T-cell (primary cell): ENCODE results near the gene PLXND1. TPM values are rescaled to one million over a fixed set of nuclear protein-coding genes. Genes with fewer than 3 reads are reported as not detected.
A peak's percentile ranks its signal among the peaks of the same experiment; 100 is the strongest.

Source experiments
- ATAC-seq, 4 experiments: fragments of 200-7000 bp in 3 of 4; fragments of 150-1000 bp in 1 of 4; cut with Tn5 transposase; replicated peaks in 1 of 4; 1 replicate in 3 of 4; 2 replicates in 1 of 4; pipeline ENCODE4 v1.10.0; 2021; ENCODE audit warnings: moderate library complexity in 3 of 4, mild to moderate bottlenecking in 2 of 4, moderate number of reproducible peaks in 1 of 4
- CTCF ChIA-PET, 2 donors: fragments of 300-600 bp; sonication (Branson Sonifier 250); formaldehyde crosslinking; loops; one replicate each; lab custom pipeline; 2022; ENCODE audit warnings: antibody characterized with exemption in 2 of 2; lab: Charles Lee
- POLR2A ChIA-PET, 2 donors: fragments of 300-600 bp; sonication (Branson Sonifier 250); formaldehyde crosslinking; loops; one replicate each; lab custom pipeline; 2022; ENCODE audit warnings: antibody characterized with exemption in 2 of 2; lab: Charles Lee
- DNase-seq, 35 experiments: peaks; one replicate each; pipeline versions ENCODE4 v3.0.0 to v3.0.0-alpha.2; 2013 to 2023
- H3K27ac ChIP-seq: one replicate; pipeline ENCODE4 v1.5.1; 2013; ENCODE audit warnings: low read length
- H3K27me3 ChIP-seq, 2 experiments: replicated peaks in 1 of 2; 1 replicate in 1 of 2; 2 replicates in 1 of 2; pipeline versions ENCODE4 v1.6.1 to v1.7.0; 2013; ENCODE audit warnings: low read length in 1 of 2, mixed read lengths in 1 of 2; ENCODE audit not compliant: control insufficient read depth in 2 of 2, insufficient read depth in 2 of 2; ENCODE audit errors: extremely low read depth in 1 of 2
- H3K36me3 ChIP-seq, 2 donors: 1 replicate in 1 of 2; 2 replicates in 1 of 2; pipeline versions ENCODE4 v1.6.1 to v1.7.0; 2013; ENCODE audit warnings: low read length in 1 of 2; ENCODE audit not compliant: control insufficient read depth in 2 of 2, insufficient read depth in 1 of 2; ENCODE audit errors: extremely low read depth in 1 of 2
- H3K4me1 ChIP-seq, 2 experiments: 1 replicate in 1 of 2; 2 replicates in 1 of 2; pipeline versions ENCODE4 v1.6.1 to v1.7.0; 2013; ENCODE audit warnings: low read length in 2 of 2, mixed read lengths in 1 of 2; ENCODE audit not compliant: insufficient read depth in 2 of 2, control insufficient read depth in 1 of 2; ENCODE audit errors: extremely low read depth in 1 of 2
- H3K4me3 ChIP-seq, 2 donors: 1 replicate in 1 of 2; 2 replicates in 1 of 2; pipeline versions ENCODE4 v1.5.1 to v1.7.0; 2013; ENCODE audit warnings: mild to moderate bottlenecking in 2 of 2, low read length in 1 of 2, moderate library complexity in 1 of 2; ENCODE audit not compliant: control insufficient read depth in 1 of 2; ENCODE audit errors: extremely low read depth in 1 of 2
- H3K9me3 ChIP-seq: 2 replicates; pipeline ENCODE4 v1.7.0; 2013
- H3K27ac Mint-ChIP-seq, 2 donors: one replicate each; pipeline ENCODE4 v1.8.0; 2020 to 2021; ENCODE audit warnings: mild to moderate bottlenecking in 2 of 2, mixed read lengths in 2 of 2
- H3K27me3 Mint-ChIP-seq, 2 donors: one replicate each; pipeline ENCODE4 v1.8.0; 2021 to 2022; ENCODE audit warnings: mixed read lengths in 2 of 2
- H3K36me3 Mint-ChIP-seq: one replicate; pipeline ENCODE4 v1.8.0; 2021; ENCODE audit warnings: mixed read lengths
- H3K4me1 Mint-ChIP-seq, 3 donors: one replicate each; pipeline ENCODE4 v1.8.0; 2020 to 2022; ENCODE audit warnings: mixed read lengths in 3 of 3, mild to moderate bottlenecking in 1 of 3
- H3K4me3 Mint-ChIP-seq, 3 donors: one replicate each; pipeline ENCODE4 v1.8.0; 2020 to 2022; ENCODE audit warnings: mild to moderate bottlenecking in 3 of 3, mixed read lengths in 3 of 3, moderate library complexity in 3 of 3
- H3K9me3 Mint-ChIP-seq, 3 donors: one replicate each; pipeline ENCODE4 v1.8.0; 2020 to 2022; ENCODE audit warnings: mixed read lengths in 3 of 3
- WGBS: methylation state at CpG from one replicate; pipeline ENCODE4 v1.1.5; 2013; ENCODE audit warnings: missing lambda C conversion rate; ENCODE audit not compliant: insufficient coverage; 5-methylcytosine and 5-hydroxymethylcytosine counted together
- total RNA-seq, 35 experiments: library from RNA in 6 of 35; stranded (reverse) in 6 of 35; fragments of 120-200 nt in 1 of 35; gene quantifications; one replicate each; pipeline versions ENCODE4 v1.2.1 to v1.2.4 and lab custom pipeline; 2013 to 2026

PLXND1 gene
- total RNA-seq, 5 donors from 2014 or later (not counting 1 experiment from before 2014, with no cell fraction given): 13.6 to 53.3 (median 44.9) TPM

DNA sequence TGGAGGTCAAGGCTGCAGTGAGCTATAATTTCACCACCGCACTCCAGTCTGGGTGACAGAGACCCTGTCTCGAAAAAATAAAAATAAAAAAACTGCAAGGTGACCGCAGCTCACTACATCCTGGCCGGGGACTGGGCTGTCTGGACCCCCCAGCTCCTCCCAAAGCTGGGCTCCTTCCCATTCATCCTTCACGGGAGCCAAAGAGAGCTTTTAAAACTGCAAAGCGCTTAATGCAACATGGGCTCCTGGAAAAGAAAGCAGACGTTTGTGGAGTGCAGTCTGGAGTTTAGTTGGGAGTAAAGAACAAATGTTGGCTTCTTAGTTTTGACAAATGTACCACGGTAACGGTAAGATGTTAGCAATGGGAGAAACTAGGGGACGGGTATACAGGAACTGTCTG lies 12.1 kb downstream of the PLXND1 start:
- Histone ChIP-seq H3K36me3 (no peaks in the 10 kb centered on the region), H3K27ac (no peak overlapping the region), H3K4me3 (peak overlapping the region in 1 of 2 donors; percentile 68), H3K9me3 (no peaks in the 10 kb centered on the region), H3K4me1 (peaks cover 17 to 63% of the 10 kb centered on the region in 2 experiments), H3K27me3 (peaks cover 0 to 24% of the 10 kb centered on the region in 2 experiments)
- H3K27me3 Mint-ChIP-seq: no peaks in the 10 kb centered on the region
- peak overlapping the region; percentile 59 to 81 for H3K27ac Mint-ChIP-seq
- peak overlapping the region; percentile 21 to 91 (median 63) for H3K4me3 Mint-ChIP-seq
- no peaks in the 10 kb centered on the region for H3K9me3 Mint-ChIP-seq
- CTCF ChIA-PET: interaction anchor here in 1 of 2 donors (1.2 kb wide), 1 partner anchor 104 kb away, joined by 3 read pairs; no protein-coding TSS in a partner anchor
- ATAC-seq: no peak
- no peak for DNase-seq
- H3K36me3 Mint-ChIP-seq: no peaks in the 10 kb centered on the region
- peaks cover 22 to 50% (median 32%) of the 10 kb centered on the region in 3 donors for H3K4me1 Mint-ChIP-seq
- WGBS: 61% methylated on average over 7 of the region's 10 CpGs
- POLR2A ChIA-PET: interaction anchor here (0.5 to 1.2 kb wide), 5 partner anchors 11 to 500 kb away, joined by 3 to 11 read pairs (median 8); no protein-coding TSS in a partner anchor

DNA sequence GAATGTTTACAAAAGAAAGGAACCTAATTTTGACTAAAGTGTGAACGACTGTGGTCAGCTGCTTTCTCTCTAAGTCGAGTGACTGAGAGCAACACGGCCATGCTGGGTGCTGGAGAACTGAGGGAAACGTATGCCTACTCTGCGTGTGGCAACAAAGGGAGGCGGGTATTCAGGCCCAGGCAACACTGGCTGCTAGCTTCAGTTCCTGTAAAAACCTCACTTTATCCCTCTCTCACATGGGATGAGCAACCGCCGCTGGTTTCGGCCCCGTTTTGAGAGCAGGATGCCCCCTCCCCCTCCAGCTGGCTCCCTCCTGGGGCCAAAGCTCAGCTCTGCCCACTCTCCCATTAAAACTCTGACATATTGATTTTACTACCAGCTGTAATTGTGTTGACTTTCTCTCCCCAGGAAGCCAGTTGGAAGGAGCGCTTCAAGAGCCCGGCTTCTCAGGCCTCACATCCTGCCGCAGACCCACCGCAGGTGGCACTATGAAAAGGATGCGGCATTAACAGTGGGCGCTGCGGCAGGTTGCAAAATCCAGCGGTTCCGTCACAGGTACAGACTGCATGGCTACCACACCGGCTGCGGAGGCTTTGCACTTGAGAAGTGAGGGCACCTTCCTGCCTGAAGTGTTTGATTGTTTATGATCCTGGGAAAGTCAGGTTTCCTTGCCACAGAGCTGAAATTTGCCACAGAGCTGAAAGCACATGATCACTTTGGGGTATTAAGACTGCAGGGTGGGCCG lies 12.7 kb downstream of the PLXND1 start:
- no peaks in the 10 kb centered on the region for H3K27me3 Mint-ChIP-seq
- H3K36me3 ChIP-seq: no peaks in the 10 kb centered on the region
- no peak overlapping the region for H3K27ac ChIP-seq

DNA sequence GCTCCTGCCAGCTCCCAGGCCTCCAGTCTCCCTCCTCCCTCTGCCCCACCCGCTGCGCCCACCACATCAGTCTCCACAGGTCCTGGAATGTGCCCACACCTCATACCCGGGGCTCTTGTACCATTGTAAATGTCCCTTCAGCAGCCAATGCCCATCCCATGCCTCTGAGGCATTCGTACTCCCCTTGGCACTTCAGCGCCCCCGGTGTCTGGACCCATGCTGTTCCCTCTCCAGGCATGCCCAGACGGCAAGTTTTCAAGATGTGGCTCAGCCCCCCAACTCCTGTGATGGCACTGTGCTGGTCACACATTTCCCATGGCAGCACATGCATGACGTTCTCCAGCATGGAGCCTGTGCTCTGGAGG lies 13.3 kb downstream of the PLXND1 start:
- Mint-ChIP-seq H3K27ac (peak overlapping the region; percentile 39 to 59), H3K4me1 (peaks cover 22 to 45% (median 30%) of the 10 kb centered on the region in 3 donors), H3K36me3 (no peaks in the 10 kb centered on the region), H3K27me3 (no peaks in the 10 kb centered on the region), H3K4me3 (peak overlapping the region in 1 of 3 donors; percentile 91), H3K9me3 (no peaks in the 10 kb centered on the region)
- no peak for DNase-seq
- peak in 1 of 4 experiments; percentile 17 for ATAC-seq
- ChIA-PET CTCF (interaction anchor here in 1 of 2 donors (0.7 to 1.2 kb wide), 2 partner anchors 103 to 318 kb away, joined by 3 read pairs; no protein-coding TSS in a partner anchor), POLR2A (interaction anchor here in 1 of 2 donors (0.6 kb wide), 1 partner anchor 14 kb away, joined by 6 read pairs; no protein-coding TSS in a partner anchor)
- 72% methylated on average over 8 of the region's 8 CpGs for WGBS
- Histone ChIP-seq H3K4me3 (peak overlapping the region in 1 of 2 donors; percentile 68), H3K36me3 (no peaks in the 10 kb centered on the region), H3K27ac (no peak overlapping the region), H3K27me3 (peaks cover 0 to 24% of the 10 kb centered on the region in 2 experiments), H3K9me3 (no peaks in the 10 kb centered on the region), H3K4me1 (peaks cover 17 to 63% of the 10 kb centered on the region in 2 experiments)

More for the DNA sequence above, 12.7 kb downstream of the PLXND1 start:
- WGBS: 2% methylated on average over 15 of the region's 22 CpGs
- peak; percentile 60 to 84 (median 76) for ATAC-seq
- CTCF ChIA-PET: interaction anchor here in 1 of 2 donors (0.5 to 1.2 kb wide), 3 partner anchors 104 to 318 kb away, joined by 3 to 5 read pairs (median 3); no protein-coding TSS in a partner anchor
- Mint-ChIP-seq H3K9me3 (no peaks in the 10 kb centered on the region), H3K36me3 (no peaks in the 10 kb centered on the region), H3K27ac (peak overlapping the region; percentile 59 to 81), H3K4me3 (peak overlapping the region; percentile 21 to 91 (median 63)), H3K4me1 (peaks cover 22 to 48% (median 32%) of the 10 kb centered on the region in 3 donors)
- peak; percentile 27 to 74 (median 52) for DNase-seq
- peaks cover 0 to 24% of the 10 kb centered on the region in 2 experiments for H3K27me3 ChIP-seq
- POLR2A ChIA-PET: interaction anchor here (0.5 to 1.2 kb wide), 7 partner anchors 12 to 500 kb away, joined by 3 to 11 read pairs (median 6); no protein-coding TSS in a partner anchor
- H3K4me3 ChIP-seq: peak overlapping the region; percentile 3 to 68
- H3K9me3 ChIP-seq: no peaks in the 10 kb centered on the region
- peaks cover 17 to 61% of the 10 kb centered on the region in 2 experiments for H3K4me1 ChIP-seq

DNA sequence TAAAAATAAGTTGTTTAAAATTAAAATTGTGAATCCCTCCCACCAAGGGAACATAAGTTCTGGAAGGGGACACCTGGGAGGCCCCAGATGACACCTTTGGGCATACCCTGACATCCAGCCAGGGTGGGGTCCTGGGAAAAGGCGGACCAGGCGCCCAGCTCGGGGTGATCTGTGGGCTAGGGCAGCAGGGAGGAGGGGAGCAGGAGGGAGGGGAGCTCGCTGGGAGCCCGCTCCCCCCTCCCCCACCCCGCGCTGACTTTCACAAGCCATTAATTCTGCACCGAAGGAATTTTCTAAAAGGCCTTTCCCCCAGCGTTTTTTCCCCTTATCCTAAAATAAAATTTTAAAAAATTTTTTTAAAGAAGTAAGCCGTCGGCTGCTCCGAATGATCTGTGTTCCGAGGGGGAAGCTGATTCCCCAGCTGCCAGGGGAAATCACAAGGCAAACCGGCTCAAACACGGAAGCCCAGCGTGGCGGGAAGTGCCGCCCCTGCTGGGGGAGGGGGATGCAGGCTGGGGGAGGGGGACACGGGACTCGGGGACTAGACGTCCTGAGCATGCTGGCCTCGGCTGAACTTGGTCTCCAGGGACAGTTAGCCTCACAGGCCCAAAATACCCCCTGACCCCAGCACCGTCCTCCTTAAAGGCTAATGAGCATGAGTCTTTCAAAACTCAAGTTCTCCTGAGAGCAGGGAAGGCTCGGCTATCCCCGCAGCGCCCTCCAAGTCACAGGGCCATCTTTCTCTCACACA lies 13.9 kb downstream of the PLXND1 start:
- H3K9me3 Mint-ChIP-seq: no peaks in the 10 kb centered on the region
- H3K9me3 ChIP-seq: no peaks in the 10 kb centered on the region
- no peak for DNase-seq
- peaks cover 0 to 23% of the 10 kb centered on the region in 2 experiments for H3K27me3 ChIP-seq
- H3K27ac ChIP-seq: no peak overlapping the region
- ChIA-PET CTCF (interaction anchor here in 1 of 2 donors (0.7 kb wide), 1 partner anchor 319 kb away, joined by 3 read pairs; no protein-coding TSS in a partner anchor), POLR2A (no interaction called here)
- no peak overlapping the region for H3K27ac Mint-ChIP-seq
- 70% methylated on average over 7 of the region's 26 CpGs for WGBS
- ATAC-seq: no peak
- H3K4me3 ChIP-seq: no peak overlapping the region
- H3K27me3 Mint-ChIP-seq: no peaks in the 10 kb centered on the region
- peak overlapping the region in 1 of 3 donors; percentile 91 for H3K4me3 Mint-ChIP-seq
- no peaks in the 10 kb centered on the region for H3K36me3 ChIP-seq
- H3K4me1 Mint-ChIP-seq: peaks cover 22 to 42% (median 28%) of the 10 kb centered on the region in 3 donors
- no peaks in the 10 kb centered on the region for H3K36me3 Mint-ChIP-seq
- peaks cover 17 to 58% of the 10 kb centered on the region in 2 experiments for H3K4me1 ChIP-seq

DNA sequence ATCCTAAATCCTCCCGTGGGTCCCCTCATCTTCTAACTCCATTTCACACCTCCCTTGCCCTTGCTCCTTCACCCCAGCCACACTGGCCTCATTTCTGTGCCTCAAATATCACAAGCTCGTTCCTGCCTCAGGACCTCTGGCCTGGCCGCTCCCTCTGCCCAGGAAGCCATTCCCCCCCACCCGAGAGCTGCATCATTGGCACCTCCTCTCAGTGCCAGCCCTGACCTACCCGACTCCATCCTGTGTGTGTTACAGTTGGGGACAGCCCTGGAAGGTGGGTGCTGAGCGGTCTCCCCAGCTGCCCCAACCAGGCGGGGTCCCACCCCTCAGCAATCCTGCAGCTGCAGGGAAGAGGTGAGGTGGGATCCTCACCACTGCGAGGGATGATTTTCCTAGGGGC lies 14.5 kb downstream of the PLXND1 start:
- no peaks in the 10 kb centered on the region for H3K9me3 ChIP-seq
- Mint-ChIP-seq H3K27me3 (no peaks in the 10 kb centered on the region), H3K27ac (peak overlapping the region in 1 of 2 donors; percentile 53), H3K36me3 (no peaks in the 10 kb centered on the region), H3K4me1 (peaks cover 22 to 42% (median 28%) of the 10 kb centered on the region in 3 donors), H3K4me3 (peak overlapping the region in 1 of 3 donors; percentile 9), H3K9me3 (no peaks in the 10 kb centered on the region)
- no peak overlapping the region for H3K4me3 ChIP-seq
- no peak for DNase-seq
- H3K4me1 ChIP-seq: peaks cover 14 to 52% of the 10 kb centered on the region in 2 experiments
- 80% methylated on average over 2 of the region's 8 CpGs for WGBS
- POLR2A ChIA-PET: no interaction called here
- CTCF ChIA-PET: no interaction called here
- H3K27ac ChIP-seq: no peak overlapping the region
- H3K36me3 ChIP-seq: no peaks in the 10 kb centered on the region
- ATAC-seq: no peak
- peaks cover 0 to 17% of the 10 kb centered on the region in 2 experiments for H3K27me3 ChIP-seq
